ENCODE measurements around the gene AATF.

The AATF gene

GRCh38 chr17:37083456-37083855 is 134.7 kb downstream of the AATF start:
- Histone ChIP-seq H3K27ac (ENCODE audit: poor library complexity, severe bottlenecking) (no peak overlapping the region), H3K9me3 (ENCODE audit: severe bottlenecking) (no peaks in the 10 kb centered on the region), H3K4me1 (ENCODE audit: insufficient read depth, poor library complexity, severe bottlenecking) (no peaks in the 10 kb centered on the region), H3K27me3 (ENCODE audit: insufficient read depth, poor library complexity, severe bottlenecking) (no peaks in the 10 kb centered on the region), H3K36me3 (ENCODE audit: low read depth) (peaks cover 21% of the 10 kb centered on the region), H3K4me3 (ENCODE audit: severe bottlenecking) (no peak overlapping the region)
- ATAC-seq (ENCODE audit: low read depth), result no peak; the same call in 2 of the 3 replicates
- no peak for TF ChIP-seq CTCF (IDR thresholded peaks at IDR 0.05; ENCODE audit: poor library complexity, severe bottlenecking)
- no peak for DNase-seq (ENCODE audit: low spot score)

GRCh38 chr17:37084372-37084771 is 135.6 kb downstream of the AATF start:
- Histone ChIP-seq H3K36me3 (ENCODE audit: low read depth) (peaks cover 30% of the 10 kb centered on the region), H3K27ac (ENCODE audit: poor library complexity, severe bottlenecking) (no peak overlapping the region), H3K4me3 (ENCODE audit: severe bottlenecking) (no peak overlapping the region), H3K27me3 (ENCODE audit: insufficient read depth, poor library complexity, severe bottlenecking) (no peaks in the 10 kb centered on the region), H3K9me3 (ENCODE audit: severe bottlenecking) (no peaks in the 10 kb centered on the region), H3K4me1 (ENCODE audit: insufficient read depth, poor library complexity, severe bottlenecking) (no peaks in the 10 kb centered on the region)
- no peak for TF ChIP-seq CTCF (IDR thresholded peaks at IDR 0.05; ENCODE audit: poor library complexity, severe bottlenecking)
- DNase-seq (ENCODE audit: low spot score) (no peak), ATAC-seq (ENCODE audit: low read depth) (no peak)

GRCh38 chr17:37086334-37086733 is 137.6 kb downstream of the AATF start:
- TF ChIP-seq CTCF (IDR thresholded peaks at IDR 0.05; ENCODE audit: poor library complexity, severe bottlenecking), result no peak
- Histone ChIP-seq H3K4me1 (ENCODE audit: insufficient read depth, poor library complexity, severe bottlenecking) (no peaks in the 10 kb centered on the region), H3K36me3 (ENCODE audit: low read depth) (peaks cover 48% of the 10 kb centered on the region), H3K27ac (ENCODE audit: poor library complexity, severe bottlenecking) (no peak overlapping the region), H3K27me3 (ENCODE audit: insufficient read depth, poor library complexity, severe bottlenecking) (no peaks in the 10 kb centered on the region), H3K9me3 (ENCODE audit: severe bottlenecking) (no peaks in the 10 kb centered on the region), H3K4me3 (ENCODE audit: severe bottlenecking) (no peak overlapping the region)
- DNase-seq (ENCODE audit: low spot score) (no peak), ATAC-seq (ENCODE audit: low read depth) (no peak)

GRCh38 chr17:37086948-37087347 is 138.2 kb downstream of the AATF start:
- no peak for TF ChIP-seq CTCF (IDR thresholded peaks at IDR 0.05; ENCODE audit: poor library complexity, severe bottlenecking)
- Histone ChIP-seq H3K4me3 (ENCODE audit: severe bottlenecking) (no peak overlapping the region), H3K4me1 (ENCODE audit: insufficient read depth, poor library complexity, severe bottlenecking) (no peaks in the 10 kb centered on the region), H3K36me3 (ENCODE audit: low read depth) (peaks cover 51% of the 10 kb centered on the region), H3K27me3 (ENCODE audit: insufficient read depth, poor library complexity, severe bottlenecking) (no peaks in the 10 kb centered on the region), H3K9me3 (ENCODE audit: severe bottlenecking) (no peaks in the 10 kb centered on the region), H3K27ac (ENCODE audit: poor library complexity, severe bottlenecking) (no peak overlapping the region)
- ATAC-seq (ENCODE audit: low read depth) (no peak), DNase-seq (ENCODE audit: low spot score) (no peak)

GRCh38 chr17:37087683-37088082 is 138.9 kb downstream of the AATF start:
- no peaks in the 10 kb centered on the region for H3K9me3 ChIP-seq (ENCODE audit: severe bottlenecking)
- no peak for ATAC-seq (ENCODE audit: low read depth)
- no peak for DNase-seq (ENCODE audit: low spot score)
- no peak overlapping the region for H3K4me3 ChIP-seq (ENCODE audit: severe bottlenecking)
- no peaks in the 10 kb centered on the region for H3K27me3 ChIP-seq (ENCODE audit: insufficient read depth, poor library complexity, severe bottlenecking)
- no peak overlapping the region for H3K27ac ChIP-seq (ENCODE audit: poor library complexity, severe bottlenecking)
- H3K4me1 ChIP-seq (ENCODE audit: insufficient read depth, poor library complexity, severe bottlenecking), result no peaks in the 10 kb centered on the region
- TF ChIP-seq CTCF (IDR thresholded peaks at IDR 0.05; ENCODE audit: poor library complexity, severe bottlenecking), result no peak
- H3K36me3 ChIP-seq (ENCODE audit: low read depth), result peaks cover 56% of the 10 kb centered on the region
